ENCODE results near the gene HOXC6.

HOXC6 gene

GRCh38 chr12:53995378-53996239 lies 32.6 kb upstream of the HOXC6 start:
- TF ChIP-seq ZNF274 (IDR thresholded peaks at IDR 0.05; ENCODE audit: low read depth, low read length) = no peak
- peak overlapping the region; percentile 6; the same call in 1 of the 2 replicates for H3K4me3 ChIP-seq (ENCODE audit: low read length)

- peak overlapping the region; percentile 6; the same call in 1 of the 2 replicates for H3K4me3 ChIP-seq (ENCODE audit: low read length)
- TF ChIP-seq ZNF274 (IDR thresholded peaks at IDR 0.05; ENCODE audit: low read depth, low read length) = no peak
Observed at GRCh38 chr12:53996240-53997203, 31.7 kb upstream of the HOXC6 start.

GRCh38 chr12:53997204-53998109 lies 30.8 kb upstream of the HOXC6 start:
- TF ChIP-seq ZNF274 (IDR thresholded peaks at IDR 0.05; ENCODE audit: low read depth, low read length) = no peak
- H3K4me3 ChIP-seq (ENCODE audit: low read length) = no peak overlapping the region

- H3K4me3 ChIP-seq (ENCODE audit: low read length) = no peak overlapping the region
- no peak for TF ChIP-seq ZNF274 (IDR thresholded peaks at IDR 0.05; ENCODE audit: low read depth, low read length)
Observed at GRCh38 chr12:53998110-53998899, 29.9 kb upstream of the HOXC6 start.

GRCh38 chr12:53998900-53999236 lies 29.4 kb upstream of the HOXC6 start:
- no peak for TF ChIP-seq ZNF274 (IDR thresholded peaks at IDR 0.05; ENCODE audit: low read depth, low read length)
- no peak overlapping the region for H3K4me3 ChIP-seq (ENCODE audit: low read length)

- no peak for TF ChIP-seq ZNF274 (IDR thresholded peaks at IDR 0.05; ENCODE audit: low read depth, low read length)
- peak overlapping the region; percentile 8; the same call in 1 of the 2 replicates for H3K4me3 ChIP-seq (ENCODE audit: low read length)
Observed at GRCh38 chr12:53999559-54000115, 28.6 kb upstream of the HOXC6 start.

GRCh38 chr12:54000116-54001114 lies 27.8 kb upstream of the HOXC6 start, which contains the start of gene HOXC9:
Gene HOXC9, plus strand, starts transcription at chr12:54000161. Its CDS starts 28 bp downstream, at chr12:54000189.
- no peak for TF ChIP-seq ZNF274 (IDR thresholded peaks at IDR 0.05; ENCODE audit: low read depth, low read length)
- H3K4me3 ChIP-seq (ENCODE audit: low read length) = peak within 1 kb of the TSS; percentile 8; the same call in 1 of the 2 replicates

GRCh38 chr12:54001283-54002187 lies 26.7 kb upstream of the HOXC6 start:
- no peak for TF ChIP-seq ZNF274 (IDR thresholded peaks at IDR 0.05; ENCODE audit: low read depth, low read length)
- no peak overlapping the region for H3K4me3 ChIP-seq (ENCODE audit: low read length)

- no peak overlapping the region for H3K4me3 ChIP-seq (ENCODE audit: low read length)
- TF ChIP-seq ZNF274 (IDR thresholded peaks at IDR 0.05; ENCODE audit: low read depth, low read length) = no peak
Observed at GRCh38 chr12:54002278-54002914, 25.8 kb upstream of the HOXC6 start.

- no peak overlapping the region for H3K4me3 ChIP-seq (ENCODE audit: low read length)
Observed at GRCh38 chr12:54002915-54003389, 25.3 kb upstream of the HOXC6 start.

More at GRCh38 chr12:54002915-54003389, 25.3 kb upstream of the HOXC6 start:
- no peak for TF ChIP-seq ZNF274 (IDR thresholded peaks at IDR 0.05; ENCODE audit: low read depth, low read length)
